ENCODE measurements around the gene EIPR1.

Gene EIPR1

GRCh38 chr2:3266925-3267867 lies 110.4 kb downstream of the EIPR1 start:
- DNase-seq, result no peak

GRCh38 chr2:3265981-3266924 lies 111.4 kb downstream of the EIPR1 start:
- no peak for DNase-seq

- no peak for DNase-seq
Measured at GRCh38 chr2:3265471-3265870, 112.1 kb downstream of the EIPR1 start.

GRCh38 chr2:3264010-3264744 lies 113.4 kb downstream of the EIPR1 start:
- DNase-seq, result no peak

- no peak for DNase-seq
Measured at GRCh38 chr2:3263487-3263886, 114.1 kb downstream of the EIPR1 start.

- DNase-seq, result no peak
Measured at GRCh38 chr2:3262437-3263388, 114.9 kb downstream of the EIPR1 start.

GRCh38 chr2:3261511-3261910 lies 116.1 kb downstream of the EIPR1 start:
- DNase-seq, result no peak

- DNase-seq, result no peak
Measured at GRCh38 chr2:3260959-3261358, 116.7 kb downstream of the EIPR1 start.

GRCh38 chr2:3257826-3258225 lies 119.8 kb downstream of the EIPR1 start:
- no peak for DNase-seq

- peak; percentile 17 for DNase-seq
Measured at GRCh38 chr2:3257166-3257565, 120.5 kb downstream of the EIPR1 start.

- DNase-seq, result no peak
Measured at GRCh38 chr2:3256605-3257004, 121.0 kb downstream of the EIPR1 start.

- no peak for DNase-seq
Measured at GRCh38 chr2:3256157-3256556, 121.5 kb downstream of the EIPR1 start.

GRCh38 chr2:3254442-3254941 lies 123.1 kb downstream of the EIPR1 start:
- no peak for DNase-seq

- DNase-seq, result no peak
Measured at GRCh38 chr2:3253913-3254441, 123.6 kb downstream of the EIPR1 start.

GRCh38 chr2:3251946-3252345 lies 125.7 kb downstream of the EIPR1 start:
- peak; percentile 5 for DNase-seq

GRCh38 chr2:3249476-3249962 lies 128.1 kb downstream of the EIPR1 start:
- DNase-seq, result no peak

GRCh38 chr2:3248754-3249475 lies 128.7 kb downstream of the EIPR1 start:
- DNase-seq, result no peak

GRCh38 chr2:3246928-3247714 lies 130.5 kb downstream of the EIPR1 start:
- DNase-seq, result no peak

GRCh38 chr2:3246406-3246805 lies 131.2 kb downstream of the EIPR1 start:
- DNase-seq, result no peak
